ENCODE data around the gene TMEM9.

TMEM9 gene

DNA sequence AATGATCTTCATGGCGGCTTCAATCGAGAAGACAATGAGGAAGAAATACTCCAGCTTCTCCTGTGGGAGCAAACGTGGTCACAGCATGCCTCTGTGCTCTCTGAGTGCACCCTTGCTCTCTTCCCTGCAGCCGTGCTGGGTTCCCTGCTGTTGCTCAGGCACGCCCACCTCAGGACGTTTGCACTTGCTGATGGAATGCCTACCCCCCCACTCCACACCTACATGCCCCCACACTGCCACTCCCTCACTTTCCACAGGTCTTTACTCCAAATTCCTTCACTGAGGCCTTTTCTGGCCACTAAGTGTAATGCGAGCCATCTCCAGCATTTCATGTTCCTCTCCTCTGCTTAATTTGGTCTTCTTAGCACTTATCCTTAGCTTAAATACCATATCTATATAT lies 60.3 kb downstream of the TMEM9 start:
- H3K4me3 ChIP-seq (ENCODE audit: low read depth, low read length): no peak overlapping the region
- TF ChIP-seq, protein P1, sequence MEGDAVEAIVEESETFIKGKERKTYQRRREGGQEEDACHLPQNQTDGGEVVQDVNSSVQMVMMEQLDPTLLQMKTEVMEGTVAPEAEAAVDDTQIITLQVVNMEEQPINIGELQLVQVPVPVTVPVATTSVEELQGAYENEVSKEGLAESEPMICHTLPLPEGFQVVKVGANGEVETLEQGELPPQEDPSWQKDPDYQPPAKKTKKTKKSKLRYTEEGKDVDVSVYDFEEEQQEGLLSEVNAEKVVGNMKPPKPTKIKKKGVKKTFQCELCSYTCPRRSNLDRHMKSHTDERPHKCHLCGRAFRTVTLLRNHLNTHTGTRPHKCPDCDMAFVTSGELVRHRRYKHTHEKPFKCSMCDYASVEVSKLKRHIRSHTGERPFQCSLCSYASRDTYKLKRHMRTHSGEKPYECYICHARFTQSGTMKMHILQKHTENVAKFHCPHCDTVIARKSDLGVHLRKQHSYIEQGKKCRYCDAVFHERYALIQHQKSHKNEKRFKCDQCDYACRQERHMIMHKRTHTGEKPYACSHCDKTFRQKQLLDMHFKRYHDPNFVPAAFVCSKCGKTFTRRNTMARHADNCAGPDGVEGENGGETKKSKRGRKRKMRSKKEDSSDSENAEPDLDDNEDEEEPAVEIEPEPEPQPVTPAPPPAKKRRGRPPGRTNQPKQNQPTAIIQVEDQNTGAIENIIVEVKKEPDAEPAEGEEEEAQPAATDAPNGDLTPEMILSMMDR (IDR thresholded peaks at IDR 0.05; ENCODE audit: borderline replicate concordance, insufficient read depth, low read depth, low read length): no peak

- TF ChIP-seq, protein P1 (IDR thresholded peaks at IDR 0.05; ENCODE audit: borderline replicate concordance, insufficient read depth, low read depth, low read length): no peak
- no peak overlapping the region for H3K4me3 ChIP-seq (ENCODE audit: low read depth, low read length)
Measured at GRCh38 chr1:201093561-201093960, 60.7 kb downstream of the TMEM9 start.

DNA sequence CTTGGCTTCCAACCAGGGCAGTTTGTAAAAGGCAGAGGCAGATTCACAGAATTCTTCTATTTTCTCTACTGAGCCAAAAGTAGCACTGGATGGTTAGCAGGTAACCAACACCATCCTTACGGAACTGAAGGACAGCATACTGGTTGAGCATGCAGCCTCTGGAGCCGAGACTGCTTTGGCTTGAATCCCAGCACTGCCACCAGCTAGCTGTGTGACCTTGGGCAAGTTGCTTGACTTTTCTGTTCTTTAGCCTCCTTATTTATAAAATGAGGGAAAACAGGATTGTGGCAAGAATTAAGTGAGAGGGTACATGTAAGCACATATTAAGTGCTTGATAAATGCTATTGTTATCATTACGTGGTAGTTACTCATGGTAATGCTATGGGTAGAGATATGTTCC lies 61.5 kb downstream of the TMEM9 start:
- TF ChIP-seq, protein P1 (IDR thresholded peaks at IDR 0.05; ENCODE audit: borderline replicate concordance, insufficient read depth, low read depth, low read length): no peak

DNA sequence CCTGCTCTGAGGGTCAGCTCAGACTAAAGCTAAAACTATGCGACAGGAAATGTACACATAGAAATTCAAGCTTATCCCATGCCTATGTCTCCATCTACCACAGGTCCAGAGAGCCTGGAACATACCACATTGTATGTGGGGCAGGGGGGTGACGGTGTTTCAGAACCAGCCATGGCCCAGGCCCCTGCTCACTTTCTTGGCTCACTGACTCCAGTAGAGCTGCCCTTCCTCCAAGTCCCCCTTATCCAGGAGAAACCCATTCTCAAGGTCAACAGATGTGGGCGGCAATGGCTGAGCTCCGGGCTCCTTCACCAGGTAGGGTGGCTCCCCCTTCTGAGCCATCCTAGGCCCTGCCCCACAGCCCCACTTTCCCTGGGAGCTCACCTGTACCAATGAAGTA lies 63.0 kb downstream of the TMEM9 start:
- TF ChIP-seq, protein P1 (IDR thresholded peaks at IDR 0.05; ENCODE audit: borderline replicate concordance, insufficient read depth, low read depth, low read length): no peak
- H3K4me3 ChIP-seq (ENCODE audit: low read depth, low read length): no peak overlapping the region

More for the DNA sequence above, 61.5 kb downstream of the TMEM9 start:
- no peak overlapping the region for H3K4me3 ChIP-seq (ENCODE audit: low read depth, low read length)

DNA sequence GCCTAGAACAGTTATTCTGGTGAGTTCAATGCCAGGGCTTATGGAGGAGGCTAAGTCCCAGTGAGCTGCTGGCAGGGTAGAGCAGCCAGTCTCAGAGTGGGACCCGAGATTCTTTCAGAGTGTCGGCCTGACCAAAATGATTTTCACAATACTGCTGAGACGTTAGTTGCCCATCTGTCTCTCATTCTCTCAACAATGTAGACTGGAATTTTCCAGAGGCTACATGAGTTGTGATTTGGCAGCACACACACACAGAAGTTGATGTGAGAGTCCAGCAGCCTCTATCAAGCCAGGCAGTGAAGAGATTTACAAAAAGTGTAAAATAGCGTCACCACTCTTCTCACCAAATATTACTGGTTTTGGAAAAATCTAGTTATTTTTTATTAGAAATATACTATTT lies 63.7 kb downstream of the TMEM9 start:
- TF ChIP-seq, protein P1 (IDR thresholded peaks at IDR 0.05; ENCODE audit: borderline replicate concordance, insufficient read depth, low read depth, low read length): no peak
- no peak overlapping the region for H3K4me3 ChIP-seq (ENCODE audit: low read depth, low read length)

GRCh38 chr1:201089596-201089995 lies 64.7 kb downstream of the TMEM9 start:
- TF ChIP-seq, protein P1 (IDR thresholded peaks at IDR 0.05; ENCODE audit: borderline replicate concordance, insufficient read depth, low read depth, low read length): no peak
- H3K4me3 ChIP-seq (ENCODE audit: low read depth, low read length): no peak overlapping the region

GRCh38 chr1:201088901-201089525 lies 65.3 kb downstream of the TMEM9 start:
- TF ChIP-seq, protein P1 (IDR thresholded peaks at IDR 0.05; ENCODE audit: borderline replicate concordance, insufficient read depth, low read depth, low read length): no peak
- no peak overlapping the region for H3K4me3 ChIP-seq (ENCODE audit: low read depth, low read length)
